Karpas-422 (cell line): ENCODE measurements around the gene CNGB1. TPM values are rescaled to one million over a fixed set of nuclear protein-coding genes. Genes with fewer than 3 reads are reported as not detected.

ENCODE experiments used
- DNase-seq: peaks from one replicate; pipeline ENCODE4 v3.0.0-alpha.2; 2015
- H2AFZ ChIP-seq: fragments of 200-600 bp; sonication (generic); 2 replicates; pipeline ENCODE4 v1.6.1; 2014; ENCODE audit warnings: antibody characterized with exemption, low read length, mixed read lengths
- H3K27ac ChIP-seq: fragments of 200-600 bp; sonication (generic); 2 replicates; pipeline ENCODE4 v1.5.1; 2014; ENCODE audit warnings: mild to moderate bottlenecking, low read length, moderate library complexity
- H3K27me3 ChIP-seq: fragments of 200-600 bp; sonication (generic); 2 replicates; pipeline ENCODE4 v1.6.1; 2014; ENCODE audit warnings: low read length, mixed read lengths
- H3K36me3 ChIP-seq: fragments of 200-600 bp; sonication (generic); 2 replicates; pipeline ENCODE4 v1.6.1; 2014; ENCODE audit warnings: low read length, mixed read lengths; ENCODE audit not compliant: insufficient read depth
- H3K4me1 ChIP-seq: fragments of 200-600 bp; sonication (generic); 2 replicates; pipeline ENCODE4 v1.6.1; 2014; ENCODE audit warnings: mild to moderate bottlenecking, low read length, mixed read lengths
- H3K4me2 ChIP-seq: fragments of 200-600 bp; sonication (generic); 2 replicates; pipeline ENCODE4 v1.6.1; 2014; ENCODE audit warnings: low read length, low read depth, mild to moderate bottlenecking; ENCODE audit not compliant: poor library complexity, severe bottlenecking
- H3K4me3 ChIP-seq: fragments of 200-600 bp; sonication (generic); 2 replicates; pipeline ENCODE4 v1.5.1; 2014; ENCODE audit warnings: mild to moderate bottlenecking, antibody characterized with exemption, low read length, mixed read lengths
- H3K79me2 ChIP-seq: fragments of 200-600 bp; sonication (generic); 2 replicates; pipeline ENCODE4 v1.6.1; 2014; ENCODE audit warnings: mild to moderate bottlenecking, low read length, mixed read lengths
- H3K9ac ChIP-seq: fragments of 200-600 bp; sonication (generic); 2 replicates; pipeline ENCODE4 v1.6.0; 2014; ENCODE audit warnings: low read length
- H3K9me2 ChIP-seq: fragments of 200-600 bp; sonication (generic), shearing (Covaris generic); replicated peaks from 2 replicates; pipeline ENCODE4 v1.6.0; 2014; ENCODE audit warnings: mild to moderate bottlenecking, low read length, moderate library complexity; ENCODE audit not compliant: insufficient read depth
- H3K9me3 ChIP-seq: fragments of 300-700, 200-600 bp; sonication (generic); 2 replicates; pipeline ENCODE4 v1.6.1; 2014; ENCODE audit warnings: low read length, mixed read lengths
- H4K20me1 ChIP-seq: fragments of 200-600 bp; sonication (generic); 2 replicates; pipeline ENCODE4 v1.6.1; 2014; ENCODE audit warnings: mild to moderate bottlenecking, antibody characterized with exemption, low read length, low read depth; ENCODE audit not compliant: insufficient read depth
- total RNA-seq: library from RNA; depleted of rRNA; stranded (reverse); fragments of >200 nt; shearing (Covaris generic); gene quantifications from 2 replicates; pipeline ENCODE4 v1.2.3, GENCODE V29; 2014; ENCODE audit warnings: low replicate concordance

The CNGB1 gene
- total RNA-seq, 1 experiment from 2014 or later = not detected

DNA sequence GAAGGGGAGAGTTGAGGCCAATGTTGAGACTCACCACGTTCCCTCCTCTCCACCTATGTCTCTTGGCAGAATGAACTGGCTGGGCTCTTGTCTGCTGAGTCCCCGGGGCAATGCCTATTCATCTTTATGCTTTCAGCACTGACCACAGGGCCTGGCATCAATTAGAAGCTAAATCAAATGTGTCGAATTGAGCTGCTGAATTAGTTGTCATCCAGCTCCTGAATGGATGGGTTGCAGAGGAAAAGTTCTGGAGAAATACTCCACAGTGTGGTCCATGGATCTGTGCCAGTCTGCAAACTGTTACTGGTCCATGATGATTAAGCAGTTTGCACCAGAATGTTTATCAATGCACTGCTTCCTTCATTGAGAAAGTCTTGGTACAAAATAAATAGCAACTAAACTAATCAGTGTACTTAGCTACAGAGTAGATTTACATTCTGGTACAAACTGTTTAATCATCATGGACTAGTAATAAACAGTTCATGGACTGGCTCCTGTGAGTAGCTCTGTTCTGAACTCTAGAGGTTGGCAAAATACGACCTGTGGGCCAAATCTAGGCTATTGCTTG lies 4.6 kb downstream of the CNGB1 start:
- H4K20me1 ChIP-seq = no peaks in the 10 kb centered on the region; the same call in 1 of the 2 replicates

DNA sequence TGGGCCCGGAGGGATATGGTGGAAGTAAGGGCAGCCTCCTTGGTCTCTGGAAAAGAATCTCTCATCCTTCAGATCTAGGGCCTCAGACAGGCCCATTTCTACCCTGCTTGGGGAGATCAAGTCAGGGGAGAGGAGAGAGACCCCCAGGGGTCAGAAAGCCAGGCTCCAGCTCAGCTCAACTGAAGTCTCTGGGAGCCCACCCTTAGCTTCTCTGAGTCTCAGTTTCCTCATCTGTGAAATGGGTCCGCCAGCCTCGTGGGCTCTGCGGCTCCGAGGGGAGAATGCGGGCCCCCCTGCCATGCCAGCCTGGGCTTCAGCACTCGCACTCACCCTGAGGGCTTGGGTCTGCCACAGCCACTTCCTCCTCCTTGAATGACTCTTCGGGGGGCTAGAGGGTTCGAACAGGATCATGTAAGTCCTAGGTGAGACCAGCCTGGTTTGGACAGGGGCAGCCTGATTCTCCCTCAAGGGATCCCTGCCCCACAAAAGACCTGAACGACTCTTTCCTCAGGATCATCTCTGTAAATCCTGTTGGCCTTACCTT lies 6.7 kb downstream of the CNGB1 start:
- no peaks in the 10 kb centered on the region for H3K9me3 ChIP-seq
- no peaks in the 10 kb centered on the region; the same call in 1 of the 2 replicates for H4K20me1 ChIP-seq
- H2AFZ ChIP-seq = no peak overlapping the region
- H3K4me2 ChIP-seq = no peak overlapping the region
- no peak overlapping the region for H3K9ac ChIP-seq
- H3K36me3 ChIP-seq = no peaks in the 10 kb centered on the region
- no peak overlapping the region for H3K4me3 ChIP-seq
- H3K27ac ChIP-seq = no peak overlapping the region
- H3K27me3 ChIP-seq = no peaks in the 10 kb centered on the region
- H3K9me2 ChIP-seq = no peaks in the 10 kb centered on the region
- no peaks in the 10 kb centered on the region for H3K4me1 ChIP-seq
- DNase-seq = no peak
- H3K79me2 ChIP-seq = no peaks in the 10 kb centered on the region

More for the DNA sequence above, 4.6 kb downstream of the CNGB1 start:
- Histone ChIP-seq H3K27ac (no peak overlapping the region), H3K79me2 (no peaks in the 10 kb centered on the region), H3K36me3 (no peaks in the 10 kb centered on the region), H2AFZ (no peak overlapping the region), H3K9me3 (no peaks in the 10 kb centered on the region), H3K27me3 (no peaks in the 10 kb centered on the region), H3K9ac (no peak overlapping the region), H3K4me3 (no peak overlapping the region), H3K4me1 (no peaks in the 10 kb centered on the region), H3K4me2 (no peak overlapping the region), H3K9me2 (no peaks in the 10 kb centered on the region)
- DNase-seq = no peak

DNA sequence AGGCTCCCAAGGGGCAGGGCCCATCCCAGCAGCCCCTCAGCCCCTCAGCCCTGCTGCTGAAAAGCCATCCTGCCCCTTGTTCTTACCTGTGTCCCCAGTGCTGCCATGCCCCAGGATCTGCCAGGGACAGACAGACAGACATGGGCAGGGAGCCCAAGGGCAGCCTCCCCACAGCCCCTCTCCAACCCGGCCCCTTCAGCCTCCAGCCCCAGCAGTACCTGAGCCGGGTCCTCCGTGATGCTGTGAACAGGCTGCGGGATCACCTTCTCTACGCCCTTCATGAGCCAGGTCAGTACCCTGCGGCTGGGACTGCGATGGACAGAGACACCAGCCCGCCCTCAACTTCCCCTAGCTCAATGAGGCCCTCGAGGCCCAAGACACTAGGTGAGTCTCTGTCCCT lies 8.2 kb downstream of the CNGB1 start:
- Histone ChIP-seq H3K4me1 (no peaks in the 10 kb centered on the region), H4K20me1 (no peaks in the 10 kb centered on the region; the same call in 1 of the 2 replicates), H3K27ac (no peak overlapping the region), H3K27me3 (no peaks in the 10 kb centered on the region), H3K4me3 (no peak overlapping the region), H3K9ac (no peak overlapping the region), H3K9me2 (no peaks in the 10 kb centered on the region), H3K79me2 (no peaks in the 10 kb centered on the region), H3K36me3 (no peaks in the 10 kb centered on the region), H2AFZ (no peak overlapping the region), H3K9me3 (no peaks in the 10 kb centered on the region), H3K4me2 (no peak overlapping the region)
- DNase-seq = no peak

DNA sequence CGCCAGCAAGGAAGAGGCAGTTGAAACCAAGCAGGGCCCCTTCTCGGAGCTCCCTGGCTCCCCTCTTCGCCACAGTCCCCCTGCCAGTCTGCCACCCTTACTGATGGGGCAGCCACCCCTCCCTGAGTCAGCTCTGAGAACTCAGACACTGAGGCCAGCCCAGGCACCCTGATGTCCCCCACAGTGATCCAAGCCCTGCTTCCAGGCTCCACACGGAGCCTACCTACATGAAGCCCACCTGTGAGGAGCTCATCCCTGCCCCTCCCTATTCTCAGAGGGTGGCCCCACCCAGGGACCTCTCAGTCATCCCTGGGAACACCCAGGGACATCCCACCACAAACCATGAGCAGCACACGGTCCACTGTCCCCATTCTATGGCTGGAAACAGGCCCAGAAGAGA lies 8.9 kb downstream of the CNGB1 start:
- Histone ChIP-seq H3K9ac (no peak overlapping the region), H3K9me3 (no peaks in the 10 kb centered on the region), H3K27ac (no peak overlapping the region), H3K36me3 (no peaks in the 10 kb centered on the region), H3K4me1 (no peaks in the 10 kb centered on the region), H4K20me1 (no peaks in the 10 kb centered on the region; the same call in 1 of the 2 replicates), H3K4me2 (no peak overlapping the region), H3K27me3 (no peaks in the 10 kb centered on the region), H3K79me2 (no peaks in the 10 kb centered on the region), H3K4me3 (no peak overlapping the region), H2AFZ (no peak overlapping the region), H3K9me2 (no peaks in the 10 kb centered on the region)
- DNase-seq = no peak

DNA sequence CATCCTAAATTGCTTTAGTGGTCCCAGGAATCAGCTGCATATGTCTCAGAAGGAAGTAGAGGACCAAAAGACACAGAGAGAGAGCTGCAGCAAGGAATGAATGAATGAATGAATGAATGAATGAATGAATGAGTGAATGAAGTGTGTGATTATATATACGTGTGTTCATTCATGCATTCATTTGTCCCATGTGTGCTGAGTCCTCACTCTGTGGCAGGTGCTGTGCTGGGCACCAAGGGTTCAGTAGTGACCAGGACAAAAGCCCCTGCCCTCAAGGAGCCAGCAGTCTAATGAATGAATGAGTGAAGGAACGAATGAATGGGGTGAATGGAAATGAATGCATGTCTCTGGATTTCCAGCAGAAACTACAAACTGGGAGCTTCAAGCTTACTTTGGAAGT lies 9.4 kb downstream of the CNGB1 start:
- Histone ChIP-seq H3K9me3 (no peaks in the 10 kb centered on the region), H3K9me2 (no peaks in the 10 kb centered on the region), H4K20me1 (no peaks in the 10 kb centered on the region; the same call in 1 of the 2 replicates), H3K79me2 (no peaks in the 10 kb centered on the region), H3K36me3 (no peaks in the 10 kb centered on the region), H3K4me2 (no peak overlapping the region), H2AFZ (no peak overlapping the region), H3K9ac (no peak overlapping the region), H3K27me3 (no peaks in the 10 kb centered on the region), H3K27ac (no peak overlapping the region), H3K4me3 (no peak overlapping the region), H3K4me1 (no peaks in the 10 kb centered on the region)
- DNase-seq = no peak

DNA sequence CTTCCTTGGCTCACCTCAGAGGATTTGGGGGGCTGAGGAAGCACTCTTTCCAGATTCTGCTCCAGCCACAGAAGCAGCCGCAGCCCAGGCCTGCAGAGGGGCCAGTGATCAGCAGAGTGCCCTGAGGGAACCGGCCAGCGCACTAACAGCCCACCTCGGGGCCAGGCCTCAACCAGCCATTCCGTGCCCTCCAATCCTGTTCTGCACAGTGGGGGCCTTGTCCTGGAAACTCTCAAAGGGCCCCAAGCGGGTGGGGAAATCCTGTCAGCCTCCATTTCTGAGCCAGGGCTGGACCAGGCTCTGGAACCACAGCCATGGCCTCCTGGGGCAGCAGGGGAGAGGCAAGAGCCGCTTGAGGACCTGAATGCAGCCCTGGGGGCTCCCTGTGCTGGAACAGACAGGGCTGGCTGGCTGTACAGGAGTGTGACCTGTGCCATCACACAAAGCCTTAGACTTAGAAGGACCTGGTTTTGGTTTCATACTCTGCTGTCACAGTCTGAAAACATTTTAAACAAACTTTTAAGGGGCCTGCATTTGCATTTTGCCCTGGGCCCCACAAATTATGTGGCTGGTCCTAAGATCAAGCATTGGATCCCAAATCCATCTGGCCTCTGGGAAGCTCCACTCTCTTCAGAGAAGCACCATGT lies 10.0 kb downstream of the CNGB1 start:
- DNase-seq = no peak
- H3K79me2 ChIP-seq = no peaks in the 10 kb centered on the region
- no peak overlapping the region for H3K9ac ChIP-seq
- H3K36me3 ChIP-seq = no peaks in the 10 kb centered on the region
- H3K27me3 ChIP-seq = no peaks in the 10 kb centered on the region
- H3K9me2 ChIP-seq = no peaks in the 10 kb centered on the region
- H3K9me3 ChIP-seq = no peaks in the 10 kb centered on the region
- H3K4me2 ChIP-seq = no peak overlapping the region
- H3K27ac ChIP-seq = no peak overlapping the region
- H3K4me3 ChIP-seq = no peak overlapping the region
- no peak overlapping the region for H2AFZ ChIP-seq
- H3K4me1 ChIP-seq = no peaks in the 10 kb centered on the region
- no peaks in the 10 kb centered on the region; the same call in 1 of the 2 replicates for H4K20me1 ChIP-seq

DNA sequence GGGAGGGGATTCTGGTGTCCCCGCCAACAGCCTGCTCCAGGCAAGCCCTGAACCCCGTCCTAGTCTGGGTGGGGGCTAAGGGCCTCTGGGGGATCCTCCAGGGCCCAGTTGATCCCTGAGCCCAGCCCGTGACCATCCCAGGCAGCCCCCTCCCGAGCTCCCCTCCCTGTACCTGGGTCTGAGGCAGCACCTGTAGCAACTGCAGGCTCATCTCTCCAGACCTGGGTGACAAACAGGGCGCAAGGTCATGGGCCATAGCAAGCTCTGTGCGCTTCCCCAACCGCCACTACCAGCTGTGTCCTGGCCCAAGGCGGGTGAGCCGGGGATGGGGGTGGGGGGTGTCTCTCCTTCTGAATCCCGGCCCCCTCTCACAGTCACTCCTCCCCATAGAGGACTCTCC lies 10.6 kb downstream of the CNGB1 start:
- Histone ChIP-seq H3K4me1 (no peaks in the 10 kb centered on the region), H3K27me3 (no peaks in the 10 kb centered on the region), H3K9ac (no peak overlapping the region), H4K20me1 (no peaks in the 10 kb centered on the region; the same call in 1 of the 2 replicates), H3K27ac (no peak overlapping the region), H3K36me3 (no peaks in the 10 kb centered on the region), H3K9me2 (no peaks in the 10 kb centered on the region), H2AFZ (no peak overlapping the region), H3K4me2 (no peak overlapping the region), H3K79me2 (no peaks in the 10 kb centered on the region), H3K9me3 (no peaks in the 10 kb centered on the region), H3K4me3 (no peak overlapping the region)
- no peak for DNase-seq

DNA sequence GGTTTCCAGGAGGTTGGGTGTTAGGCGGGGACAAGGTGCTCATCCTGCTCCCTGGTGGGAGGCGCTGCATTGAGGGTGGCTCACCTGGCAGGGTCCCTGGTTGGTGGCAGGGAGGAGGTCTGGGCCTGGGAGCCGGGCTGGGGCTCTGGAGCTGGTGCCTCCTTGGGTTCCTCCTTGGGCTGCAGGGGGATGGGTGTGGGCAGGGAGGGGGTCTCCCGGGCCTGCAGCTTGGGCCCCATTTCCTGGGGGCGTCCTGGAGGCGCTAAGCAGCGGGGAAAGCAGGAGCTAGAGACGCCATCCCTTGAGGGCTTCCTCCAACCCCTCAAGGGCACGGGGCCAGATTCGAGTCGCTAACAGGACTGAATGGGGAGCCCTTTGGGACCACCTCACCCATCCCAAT lies 11.1 kb downstream of the CNGB1 start:
- no peak overlapping the region for H2AFZ ChIP-seq
- H3K4me3 ChIP-seq = no peak overlapping the region
- no peak overlapping the region for H3K27ac ChIP-seq
- H3K9me3 ChIP-seq = no peaks in the 10 kb centered on the region
- DNase-seq = no peak
- H3K4me2 ChIP-seq = no peak overlapping the region
- H3K9me2 ChIP-seq = no peaks in the 10 kb centered on the region
- H3K9ac ChIP-seq = no peak overlapping the region
- H3K79me2 ChIP-seq = no peaks in the 10 kb centered on the region
- H4K20me1 ChIP-seq = no peaks in the 10 kb centered on the region; the same call in 1 of the 2 replicates
- H3K27me3 ChIP-seq = no peaks in the 10 kb centered on the region
- no peaks in the 10 kb centered on the region for H3K36me3 ChIP-seq
- H3K4me1 ChIP-seq = no peaks in the 10 kb centered on the region
